ENCODE data around the gene ABCD4. TPM values are rescaled to one million over a fixed set of nuclear protein-coding genes. Genes with fewer than 3 reads are reported as not detected.
A peak's percentile ranks its signal among the peaks of the same experiment; 100 is the strongest.
"Not testable (repeated sequence)": the region's sequence is repeated elsewhere in the genome, so short reads cannot be mapped to it uniquely, and the experiment has no call there.

The ABCD4 gene
- total RNA-seq, 1 experiment from 2014 or later = 11.1 TPM

GRCh38 chr14:74290415-74290814 lies 12.3 kb downstream of the ABCD4 start:
- Histone ChIP-seq H3K27ac (no peak overlapping the region), H3K4me3 (no peak overlapping the region), H3K36me3 (peaks cover 49% of the 10 kb centered on the region), H3K27me3 (replicated peaks) (no peaks in the 10 kb centered on the region), H3K4me1 (replicated peaks) (no peaks in the 10 kb centered on the region), H3K9me3 (replicated peaks) (no peaks in the 10 kb centered on the region)
- no peak for DNase-seq (ENCODE audit: low read depth in 1 of 2, low spot score in 2 of 2)

DNA sequence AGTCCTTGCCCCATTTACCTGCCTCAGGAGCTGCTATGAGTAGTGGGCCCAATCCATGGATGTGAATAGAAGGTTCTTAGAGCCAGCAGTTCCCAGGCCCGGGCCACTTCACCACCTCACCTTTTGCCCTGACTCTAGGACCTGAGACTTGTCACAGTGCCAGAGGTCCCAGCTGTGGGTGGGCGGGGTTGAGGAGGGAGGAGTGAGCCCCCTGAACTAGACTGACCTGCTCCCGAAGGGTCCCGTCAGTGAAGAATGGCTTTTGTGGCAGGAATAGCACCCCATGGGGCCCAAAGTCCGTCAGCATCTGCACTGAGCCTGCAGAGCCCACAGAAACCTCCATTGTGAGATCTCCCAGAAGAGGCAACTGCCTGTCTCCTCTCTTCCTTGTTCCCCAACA lies 12.9 kb downstream of the ABCD4 start:
- no peak for DNase-seq (ENCODE audit: low read depth in 1 of 2, low spot score in 2 of 2)
- H3K4me1 ChIP-seq (replicated peaks) = no peaks in the 10 kb centered on the region
- no peak overlapping the region for H3K27ac ChIP-seq
- H3K36me3 ChIP-seq = peaks cover 47% of the 10 kb centered on the region
- H3K9me3 ChIP-seq (replicated peaks) = no peaks in the 10 kb centered on the region
- H3K4me3 ChIP-seq = no peak overlapping the region
- H3K27me3 ChIP-seq (replicated peaks) = no peaks in the 10 kb centered on the region

GRCh38 chr14:74286736-74287135 lies 16.0 kb downstream of the ABCD4 start:
- H3K27ac ChIP-seq = no peak overlapping the region
- H3K4me1 ChIP-seq (replicated peaks) = no peaks in the 10 kb centered on the region
- no peaks in the 10 kb centered on the region for H3K9me3 ChIP-seq (replicated peaks)
- no peak overlapping the region for H3K4me3 ChIP-seq
- no peaks in the 10 kb centered on the region for H3K27me3 ChIP-seq (replicated peaks)
- peaks cover 33% of the 10 kb centered on the region for H3K36me3 ChIP-seq
- DNase-seq (ENCODE audit: low read depth in 1 of 2, low spot score in 2 of 2) = no peak

- DNase-seq (ENCODE audit: low read depth in 1 of 2, low spot score in 2 of 2) = no peak
- Histone ChIP-seq H3K4me3 (no peak overlapping the region), H3K9me3 (replicated peaks) (no peaks in the 10 kb centered on the region), H3K27me3 (replicated peaks) (no peaks in the 10 kb centered on the region), H3K4me1 (replicated peaks) (no peaks in the 10 kb centered on the region), H3K27ac (no peak overlapping the region), H3K36me3 (peaks cover 9% of the 10 kb centered on the region)
Observed at GRCh38 chr14:74281069-74281468, 21.7 kb downstream of the ABCD4 start.

- Histone ChIP-seq H3K27ac (no peak overlapping the region), H3K4me1 (replicated peaks) (no peaks in the 10 kb centered on the region), H3K27me3 (replicated peaks) (no peaks in the 10 kb centered on the region), H3K36me3 (no peaks in the 10 kb centered on the region), H3K4me3 (no peak overlapping the region), H3K9me3 (replicated peaks) (no peaks in the 10 kb centered on the region)
- DNase-seq (ENCODE audit: low read depth in 1 of 2, low spot score in 2 of 2) = no peak
Observed at GRCh38 chr14:74278080-74278479, 24.7 kb downstream of the ABCD4 start.

DNA sequence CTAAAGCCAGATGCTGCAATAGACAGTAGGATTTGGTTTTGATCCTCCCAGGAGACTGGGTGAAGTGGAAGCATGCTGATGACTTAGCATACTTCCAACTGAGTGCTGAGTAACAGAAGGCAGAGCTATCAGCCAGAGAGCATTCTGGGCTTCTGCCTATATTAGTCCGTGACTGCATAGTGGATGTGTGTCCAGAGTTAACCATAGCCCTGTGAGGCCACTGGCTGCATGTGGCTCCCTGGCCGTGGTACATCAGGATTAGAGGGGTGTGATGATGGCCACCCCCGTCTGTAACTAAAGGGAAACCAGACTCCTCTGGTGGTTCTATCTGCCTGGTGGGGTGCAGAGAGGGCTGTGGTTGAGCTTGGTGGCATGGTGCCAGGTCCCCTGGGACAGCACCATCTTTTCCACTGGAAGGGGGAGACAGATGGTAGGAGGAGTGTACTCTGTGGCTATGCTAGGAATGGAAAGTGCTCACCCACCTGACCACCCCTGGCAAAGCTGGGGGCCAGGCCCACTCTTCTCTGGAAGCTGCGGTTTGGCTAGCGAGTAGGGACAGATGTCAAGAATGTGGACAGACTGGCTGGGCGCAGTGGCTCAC lies 27.4 kb downstream of the ABCD4 start:
- H3K27me3 ChIP-seq (replicated peaks) = no peaks in the 10 kb centered on the region
- peaks cover 5% of the 10 kb centered on the region for H3K4me1 ChIP-seq (replicated peaks)
- H3K36me3 ChIP-seq = no peaks in the 10 kb centered on the region
- DNase-seq (ENCODE audit: low read depth in 1 of 2, low spot score in 2 of 2) = no peak
- no peaks in the 10 kb centered on the region for H3K9me3 ChIP-seq (replicated peaks)
- no peak overlapping the region for H3K27ac ChIP-seq
- no peak overlapping the region for H3K4me3 ChIP-seq

DNA sequence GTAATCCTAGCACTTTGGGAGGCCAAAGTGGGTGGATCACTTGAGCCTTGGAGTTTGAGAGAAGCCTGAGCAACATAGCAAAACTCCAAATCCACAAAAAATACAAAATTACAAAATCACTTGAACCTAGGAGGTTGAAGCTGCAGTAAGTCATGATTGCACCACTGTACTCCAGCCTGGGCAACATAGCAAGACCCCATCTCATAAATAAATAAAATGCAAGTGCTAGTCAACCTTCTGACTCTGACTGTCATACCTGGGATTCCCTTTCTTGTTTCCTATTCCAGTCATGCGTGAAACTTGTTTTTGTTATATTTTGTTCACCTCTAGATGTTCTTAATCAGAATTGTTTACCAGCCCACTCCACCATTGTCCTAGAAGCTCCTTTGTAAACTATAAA lies 31.4 kb downstream of the ABCD4 start:
- Histone ChIP-seq H3K27me3 (replicated peaks) (no peaks in the 10 kb centered on the region), H3K27ac (no peak overlapping the region), H3K4me1 (replicated peaks) (peaks cover 10% of the 10 kb centered on the region), H3K36me3 (no peaks in the 10 kb centered on the region), H3K9me3 (replicated peaks) (no peaks in the 10 kb centered on the region), H3K4me3 (no peak overlapping the region)
- DNase-seq (ENCODE audit: low read depth in 1 of 2, low spot score in 2 of 2) = no peak

DNA sequence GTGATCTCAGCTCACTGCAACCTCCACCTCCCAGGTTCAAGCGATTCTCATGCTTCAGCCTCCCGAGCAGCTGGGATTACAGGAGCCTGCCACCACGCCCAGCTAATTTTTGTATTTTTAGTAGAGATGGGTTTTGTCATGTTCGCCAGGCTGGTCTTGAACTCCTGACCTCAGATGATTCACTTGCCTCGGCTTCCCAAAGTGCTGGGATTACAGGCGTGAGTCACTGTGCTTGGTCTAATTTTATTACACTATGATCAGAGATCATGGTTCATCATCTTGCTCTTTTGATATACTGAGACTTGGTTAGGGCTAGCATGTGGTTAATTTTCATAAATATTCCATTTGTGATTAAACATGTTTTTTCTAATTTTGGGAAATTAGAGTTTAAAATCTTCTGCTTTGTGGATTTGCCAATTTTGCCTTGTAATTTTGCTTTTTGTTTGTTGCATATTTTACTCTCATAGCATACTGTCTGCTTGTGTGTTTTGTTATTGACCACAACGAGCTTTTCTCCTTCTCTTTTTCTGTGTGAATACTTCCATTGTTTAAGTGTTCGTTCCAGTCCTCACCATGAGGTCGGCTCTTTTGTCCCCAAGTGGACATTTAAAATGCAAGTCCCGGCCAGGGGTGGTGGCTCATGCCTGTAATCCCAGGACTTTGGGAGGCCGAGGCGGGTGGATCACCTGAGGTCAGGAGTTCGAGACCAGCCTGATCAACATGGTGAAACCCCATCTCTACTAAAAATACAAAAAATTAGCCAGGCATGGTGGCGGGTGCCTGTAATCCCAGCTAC lies 32.2 kb downstream of the ABCD4 start:
- H3K4me1 ChIP-seq (replicated peaks); H3K4me3 ChIP-seq; H3K27me3 ChIP-seq (replicated peaks); H3K9me3 ChIP-seq (replicated peaks); H3K36me3 ChIP-seq: not testable (repeated sequence)
- peak; percentile 72 to 75 for DNase-seq (ENCODE audit: low read depth in 1 of 2, low spot score in 2 of 2)
- peak overlapping the region; percentile 52 for H3K27ac ChIP-seq

DNA sequence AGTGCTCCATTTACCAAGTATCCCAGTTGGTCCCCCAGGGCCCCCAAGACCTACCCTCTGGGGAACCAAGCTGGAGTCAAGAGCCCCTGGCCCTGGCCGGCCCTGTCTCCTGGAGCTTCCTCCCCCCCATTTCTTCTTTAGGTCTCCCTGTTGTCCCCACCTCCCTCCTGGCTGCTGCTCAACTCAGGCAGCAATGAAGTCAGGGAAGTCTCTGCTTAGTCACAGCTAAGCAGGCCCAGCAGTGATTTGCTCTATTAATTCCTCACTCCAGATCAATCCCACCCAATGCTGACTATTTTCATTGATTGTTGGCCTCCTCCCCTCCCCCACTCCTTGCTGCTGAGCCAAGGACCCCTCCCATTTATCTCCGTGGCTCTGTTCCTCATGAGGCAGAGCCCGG lies 35.1 kb downstream of the ABCD4 start:
- Histone ChIP-seq H3K4me1 (replicated peaks) (peaks cover 10% of the 10 kb centered on the region), H3K36me3 (no peaks in the 10 kb centered on the region), H3K27ac (no peak overlapping the region), H3K4me3 (no peak overlapping the region), H3K27me3 (replicated peaks) (no peaks in the 10 kb centered on the region), H3K9me3 (replicated peaks) (no peaks in the 10 kb centered on the region)
- DNase-seq (ENCODE audit: low read depth in 1 of 2, low spot score in 2 of 2) = no peak

- Histone ChIP-seq H3K36me3 (no peaks in the 10 kb centered on the region), H3K4me3 (no peak overlapping the region)
Observed at GRCh38 chr14:74265301-74265965, 37.3 kb downstream of the ABCD4 start.

DNA sequence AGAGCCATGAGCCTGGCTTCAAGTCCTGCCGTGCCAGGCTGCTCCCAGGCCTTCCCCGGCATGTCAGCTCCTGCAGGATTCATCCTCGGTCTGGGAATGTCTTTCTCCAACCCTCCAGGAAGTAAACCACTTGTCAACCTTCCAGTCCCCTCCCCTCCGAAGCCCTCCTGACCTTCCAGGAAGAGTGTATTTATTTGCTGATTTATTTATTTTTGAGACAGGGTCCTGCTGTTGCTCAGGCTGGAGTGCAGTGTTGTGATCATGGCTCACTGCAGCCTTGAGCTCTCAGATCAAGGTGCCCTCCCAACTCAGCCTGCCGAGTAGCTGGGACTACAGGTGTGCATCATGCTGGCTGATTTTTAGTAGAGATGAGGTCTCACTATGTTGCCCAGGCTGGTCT lies 38.8 kb downstream of the ABCD4 start:
- H3K4me1 ChIP-seq (replicated peaks) = no peaks in the 10 kb centered on the region
- H3K27ac ChIP-seq = no peak overlapping the region
- no peaks in the 10 kb centered on the region for H3K36me3 ChIP-seq

More at GRCh38 chr14:74265301-74265965, 37.3 kb downstream of the ABCD4 start:
- DNase-seq (ENCODE audit: low read depth in 1 of 2, low spot score in 2 of 2) = no peak
- Histone ChIP-seq H3K27me3 (replicated peaks) (no peaks in the 10 kb centered on the region), H3K9me3 (replicated peaks) (no peaks in the 10 kb centered on the region), H3K27ac (no peak overlapping the region), H3K4me1 (replicated peaks) (peaks cover 5% of the 10 kb centered on the region)

GRCh38 chr14:74263181-74263580 lies 39.6 kb downstream of the ABCD4 start:
- Histone ChIP-seq H3K27me3 (replicated peaks) (peaks cover 4% of the 10 kb centered on the region), H3K4me1 (replicated peaks) (no peaks in the 10 kb centered on the region), H3K9me3 (replicated peaks) (no peaks in the 10 kb centered on the region), H3K4me3 (no peak overlapping the region), H3K27ac (no peak overlapping the region), H3K36me3 (no peaks in the 10 kb centered on the region)
- no peak for DNase-seq (ENCODE audit: low read depth in 1 of 2, low spot score in 2 of 2)

More for the DNA sequence above, 38.8 kb downstream of the ABCD4 start:
- no peak overlapping the region for H3K4me3 ChIP-seq
- no peaks in the 10 kb centered on the region for H3K9me3 ChIP-seq (replicated peaks)
- no peak for DNase-seq (ENCODE audit: low read depth in 1 of 2, low spot score in 2 of 2)
- H3K27me3 ChIP-seq (replicated peaks) = no peaks in the 10 kb centered on the region

GRCh38 chr14:74262076-74262475 lies 40.7 kb downstream of the ABCD4 start:
- DNase-seq (ENCODE audit: low read depth in 1 of 2, low spot score in 2 of 2) = no peak
- peaks cover 4% of the 10 kb centered on the region for H3K4me1 ChIP-seq (replicated peaks)
- no peak overlapping the region for H3K27ac ChIP-seq

DNA sequence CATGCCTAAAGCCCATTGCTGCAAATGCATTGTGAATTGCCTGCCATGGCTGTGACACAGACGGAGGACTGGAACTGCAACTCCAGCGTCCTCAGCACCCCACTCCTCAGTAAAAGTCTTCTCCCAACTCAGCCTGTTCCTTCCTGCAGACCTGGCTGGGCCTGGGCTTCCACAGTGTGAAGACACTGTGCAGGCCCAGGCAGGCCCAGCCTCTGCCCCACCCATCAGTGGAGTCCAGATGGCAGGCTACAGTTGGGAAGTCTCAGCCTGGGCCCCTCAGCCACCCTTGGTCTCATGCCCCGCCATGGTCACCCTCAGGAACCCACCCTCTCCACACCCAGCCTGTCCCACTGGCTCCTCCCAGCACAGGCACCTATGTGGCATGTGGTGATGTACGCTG lies 41.4 kb downstream of the ABCD4 start:
- Histone ChIP-seq H3K27ac (no peak overlapping the region), H3K9me3 (replicated peaks) (no peaks in the 10 kb centered on the region), H3K36me3 (no peaks in the 10 kb centered on the region), H3K4me3 (no peak overlapping the region), H3K27me3 (replicated peaks) (peaks cover 15% of the 10 kb centered on the region), H3K4me1 (replicated peaks) (peaks cover 4% of the 10 kb centered on the region)
- no peak for DNase-seq (ENCODE audit: low read depth in 1 of 2, low spot score in 2 of 2)

More at GRCh38 chr14:74262076-74262475, 40.7 kb downstream of the ABCD4 start:
- no peak overlapping the region for H3K4me3 ChIP-seq
- H3K9me3 ChIP-seq (replicated peaks) = no peaks in the 10 kb centered on the region
- peaks cover 12% of the 10 kb centered on the region for H3K27me3 ChIP-seq (replicated peaks)
- H3K36me3 ChIP-seq = no peaks in the 10 kb centered on the region

Measured in SJSA1 (cell line).